Esophagus muscularis mucosa (tissue), 3 donors: ENCODE measurements around the gene NTN5.

Source experiments
- POLR2A ChIP-seq: fragments of 450-650 bp; IDR thresholded peaks from one replicate; pipeline ENCODE4 v1.6.1; 2017; ENCODE audit warnings: antibody characterized with exemption, moderate library complexity, mild to moderate bottlenecking, low read depth
- POLR2AphosphoS5 ChIP-seq, 2 donors: sonication (generic); formaldehyde crosslinking; IDR thresholded peaks; one replicate each; pipeline ENCODE4 v1.6.1; 2017; ENCODE audit warnings: antibody characterized with exemption in 2 of 2
- TF ChIP-seq, protein P1 (sequence below), 3 experiments: fragments of 200-600 bp in 2 of 3; fragments of 450-650 bp in 1 of 3; sonication (generic) in 2 of 3; IDR thresholded peaks; one replicate each; pipeline ENCODE4 v1.5.1; 2017 to 2019; ENCODE audit warnings: antibody characterized with exemption in 3 of 3, mild to moderate bottlenecking in 2 of 3, moderate library complexity in 1 of 3

DNA sequence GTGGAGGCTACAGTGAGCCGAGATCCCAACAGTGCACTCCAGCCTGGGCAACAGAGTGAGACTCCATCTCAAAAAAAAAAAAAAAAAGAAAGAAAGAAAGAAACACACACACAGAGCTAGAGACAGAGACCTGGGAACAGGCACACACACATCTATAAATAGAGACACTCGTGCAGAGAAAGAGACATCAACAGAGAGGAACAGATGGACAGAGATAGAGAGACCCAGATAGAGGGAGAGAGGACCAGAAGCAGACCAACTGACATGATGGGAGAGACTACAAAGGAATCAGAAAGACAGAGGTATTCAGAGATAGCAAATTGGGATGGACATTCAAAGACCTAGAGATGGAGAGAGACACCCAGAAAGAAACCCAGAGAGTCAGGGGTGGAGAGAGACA is 24.7 kb downstream of the NTN5 start:
- TF ChIP-seq, protein P1, sequence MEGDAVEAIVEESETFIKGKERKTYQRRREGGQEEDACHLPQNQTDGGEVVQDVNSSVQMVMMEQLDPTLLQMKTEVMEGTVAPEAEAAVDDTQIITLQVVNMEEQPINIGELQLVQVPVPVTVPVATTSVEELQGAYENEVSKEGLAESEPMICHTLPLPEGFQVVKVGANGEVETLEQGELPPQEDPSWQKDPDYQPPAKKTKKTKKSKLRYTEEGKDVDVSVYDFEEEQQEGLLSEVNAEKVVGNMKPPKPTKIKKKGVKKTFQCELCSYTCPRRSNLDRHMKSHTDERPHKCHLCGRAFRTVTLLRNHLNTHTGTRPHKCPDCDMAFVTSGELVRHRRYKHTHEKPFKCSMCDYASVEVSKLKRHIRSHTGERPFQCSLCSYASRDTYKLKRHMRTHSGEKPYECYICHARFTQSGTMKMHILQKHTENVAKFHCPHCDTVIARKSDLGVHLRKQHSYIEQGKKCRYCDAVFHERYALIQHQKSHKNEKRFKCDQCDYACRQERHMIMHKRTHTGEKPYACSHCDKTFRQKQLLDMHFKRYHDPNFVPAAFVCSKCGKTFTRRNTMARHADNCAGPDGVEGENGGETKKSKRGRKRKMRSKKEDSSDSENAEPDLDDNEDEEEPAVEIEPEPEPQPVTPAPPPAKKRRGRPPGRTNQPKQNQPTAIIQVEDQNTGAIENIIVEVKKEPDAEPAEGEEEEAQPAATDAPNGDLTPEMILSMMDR (IDR thresholded peaks at IDR 0.05) = no peak
- TF ChIP-seq POLR2A (no peak), POLR2AphosphoS5 (IDR thresholded peaks at IDR 0.05) (no peak)
